22Rv1 (cell line): ENCODE results near the gene AFDN.

ENCODE experiments used
- CTCF ChIP-seq: fragments of 450-650 bp; IDR thresholded peaks from 2 replicates; pipeline ENCODE4 v1.5.1; 2017; ENCODE audit warnings: mild to moderate bottlenecking
- ZFX ChIP-seq: fragments of 450-650 bp; IDR thresholded peaks from 2 replicates; pipeline ENCODE4 v1.6.1; 2017; ENCODE audit warnings: antibody characterized with exemption, borderline replicate concordance

GRCh38 chr6:168001029-168001332 is 174.3 kb downstream of the AFDN start:
- TF ChIP-seq CTCF: no peak
- TF ChIP-seq ZFX: no peak
